NCI-H2107 (cell line): ENCODE data around the gene JDP2.
A peak's percentile ranks its signal among the peaks of the same experiment; 100 is the strongest.

Source experiments
- DNase-seq: peaks from one replicate; lab custom pipeline; 2025; lab: John Stamatoyannopoulos, UW

JDP2 gene

GRCh38 chr14:75437201-75438143 is 9.7 kb downstream of the JDP2 start:
- DNase-seq, result no peak

GRCh38 chr14:75438486-75439080 is 10.8 kb downstream of the JDP2 start:
- no peak for DNase-seq

- no peak for DNase-seq
Observed at GRCh38 chr14:75439989-75440388, 12.2 kb downstream of the JDP2 start.

GRCh38 chr14:75440733-75441477 is 13.1 kb downstream of the JDP2 start:
- DNase-seq, result no peak

GRCh38 chr14:75441728-75442127 is 13.9 kb downstream of the JDP2 start:
- no peak for DNase-seq

- DNase-seq, result no peak
Observed at GRCh38 chr14:75442166-75442565, 14.3 kb downstream of the JDP2 start.

- no peak for DNase-seq
Observed at GRCh38 chr14:75442642-75443041, 14.8 kb downstream of the JDP2 start.

GRCh38 chr14:75443203-75443969 is 15.6 kb downstream of the JDP2 start:
- DNase-seq, result no peak

- DNase-seq, result no peak
Observed at GRCh38 chr14:75445236-75445635, 17.4 kb downstream of the JDP2 start.

- DNase-seq, result no peak
Observed at GRCh38 chr14:75445963-75446362, 18.1 kb downstream of the JDP2 start.

GRCh38 chr14:75446447-75446846 is 18.6 kb downstream of the JDP2 start:
- DNase-seq, result no peak

- no peak for DNase-seq
Observed at GRCh38 chr14:75448209-75448608, 20.4 kb downstream of the JDP2 start.

GRCh38 chr14:75449036-75449435 is 21.2 kb downstream of the JDP2 start:
- DNase-seq, result no peak

GRCh38 chr14:75449696-75450095 is 21.9 kb downstream of the JDP2 start:
- DNase-seq, result no peak

- peak; percentile 23 for DNase-seq
Observed at GRCh38 chr14:75450381-75451276, 22.8 kb downstream of the JDP2 start.

- DNase-seq, result no peak
Observed at GRCh38 chr14:75452324-75452723, 24.5 kb downstream of the JDP2 start.

GRCh38 chr14:75452900-75453816 is 25.3 kb downstream of the JDP2 start:
- no peak for DNase-seq

- no peak for DNase-seq
Observed at GRCh38 chr14:75453817-75454434, 26.1 kb downstream of the JDP2 start.

GRCh38 chr14:75454963-75455546 is 27.2 kb downstream of the JDP2 start:
- no peak for DNase-seq
